Measurements from ENCODE around the gene WNT10A.

The WNT10A gene

GRCh38 chr2:218849721-218850120 is 30.9 kb upstream of the WNT10A start (continued):
- TF ChIP-seq TSHZ1 (tag by site-specific recombination; IDR thresholded peaks at IDR 0.05; ENCODE audit: borderline replicate concordance) (no peak), ZNF37A (tag by site-specific recombination; IDR thresholded peaks at IDR 0.05) (no peak), ZNF501 (tag by site-specific recombination; IDR thresholded peaks at IDR 0.05) (no peak)

- POLR2A ChIA-PET, result no interaction called here
Observed at GRCh38 chr2:218850796-218851195, 29.9 kb upstream of the WNT10A start.

GRCh38 chr2:218851286-218851685 is 29.4 kb upstream of the WNT10A start:
- CTCF ChIA-PET, result interaction anchor here (0.6 to 10.1 kb wide), 13 partner anchors 12 to 991 kb away, joined by 3 to 115 read pairs (median 5); no protein-coding TSS in a partner anchor
- H3K27ac ChIP-seq (ENCODE audit: extremely low read depth, low read depth, low read length), result no peak overlapping the region
- H3K4me1 ChIP-seq (ENCODE audit: control insufficient read depth, insufficient read depth, low read length), result peaks cover 6% of the 10 kb centered on the region; the same call in 1 of the 2 replicates
- no peaks in the 10 kb centered on the region for H3K9me3 ChIP-seq (ENCODE audit: control insufficient read depth, insufficient read depth, low read depth, low read length)
- no peaks in the 10 kb centered on the region for H3K36me3 ChIP-seq (ENCODE audit: control insufficient read depth in 2 of 2, insufficient read depth in 1 of 2, low read length in 2 of 2)
- no peak overlapping the region for H3K4me3 ChIP-seq (ENCODE audit: low read depth, low read length)
- POLR2A ChIA-PET, result interaction anchor here (0.6 kb wide), 1 partner anchor 192 kb away, joined by 3 read pairs; the partner anchor contains the start of genes BCS1L and ZNF142
- no peak for TF ChIP-seq ZNF629 (tag by site-specific recombination; IDR thresholded peaks at IDR 0.05)

More at GRCh38 chr2:218850796-218851195, 29.9 kb upstream of the WNT10A start:
- no peak for TF ChIP-seq ZNF530 (tag by site-specific recombination; IDR thresholded peaks at IDR 0.05; ENCODE audit: low read depth)
- no peak for TF ChIP-seq ZNF677 (tag by site-specific recombination; IDR thresholded peaks at IDR 0.05)
- peak; percentile 92 for TF ChIP-seq EGR2 (tag by site-specific recombination; IDR thresholded peaks at IDR 0.05; ENCODE audit: low read depth)
- peak; percentile 84 for TF ChIP-seq ZFHX2 (tag by site-specific recombination; conservative IDR thresholded peaks at IDR 0.05)
- Histone ChIP-seq H3K27ac (ENCODE audit: extremely low read depth, low read depth, low read length) (no peak overlapping the region), H3K4me3 (ENCODE audit: low read depth, low read length) (no peak overlapping the region), H3K9me3 (ENCODE audit: control insufficient read depth, insufficient read depth, low read depth, low read length) (no peaks in the 10 kb centered on the region), H3K4me1 (ENCODE audit: control insufficient read depth, insufficient read depth, low read length) (peaks cover 6% of the 10 kb centered on the region; the same call in 1 of the 2 replicates), H3K36me3 (ENCODE audit: control insufficient read depth in 2 of 2, insufficient read depth in 1 of 2, low read length in 2 of 2) (no peaks in the 10 kb centered on the region)
- CTCF ChIA-PET, result interaction anchor here (0.6 to 10.1 kb wide), 12 partner anchors 25 to 992 kb away, joined by 3 to 115 read pairs (median 3); no protein-coding TSS in a partner anchor

- Histone ChIP-seq H3K4me3 (ENCODE audit: low read depth, low read length) (no peak overlapping the region), H3K36me3 (ENCODE audit: control insufficient read depth in 2 of 2, insufficient read depth in 1 of 2, low read length in 2 of 2) (no peaks in the 10 kb centered on the region), H3K4me1 (ENCODE audit: control insufficient read depth, insufficient read depth, low read length) (peaks cover 18% of the 10 kb centered on the region), H3K9me3 (ENCODE audit: control insufficient read depth, insufficient read depth, low read depth, low read length) (no peaks in the 10 kb centered on the region), H3K27ac (ENCODE audit: extremely low read depth, low read depth, low read length) (no peak overlapping the region)
- ChIA-PET CTCF (interaction anchor here (0.6 to 10.1 kb wide), 33 partner anchors 11 to 586 kb away, joined by 3 to 115 read pairs (median 3); no protein-coding TSS in a partner anchor), POLR2A (interaction anchor here (1.0 kb wide), 1 partner anchor 194 kb away, joined by 3 read pairs; the partner anchor contains the start of genes BCS1L and ZNF142)
- TF ChIP-seq GLIS1 (tag by site-specific recombination; IDR thresholded peaks at IDR 0.05) (no peak), ZNF426 (tag by site-specific recombination; IDR thresholded peaks at IDR 0.05) (no peak), CTCF (tag by site-specific recombination; IDR thresholded peaks at IDR 0.05) (peak; percentile 92), PRDM1 (tag by site-specific recombination; IDR thresholded peaks at IDR 0.05) (0 out of 2 replicates have a peak, but pooled peaks have one; percentile 30), ZNF138 (tag by site-specific recombination; IDR thresholded peaks at IDR 0.05; ENCODE audit: borderline replicate concordance) (no peak), ZNF140 (tag by site-specific recombination; IDR thresholded peaks at IDR 0.05) (no peak), ZNF660 (tag by site-specific recombination; IDR thresholded peaks at IDR 0.05) (peak; percentile 39; the same call in 1 of the 2 replicates), ZSCAN4 (tag by site-specific recombination; IDR thresholded peaks at IDR 0.05) (peak; percentile 84), SP7 (tag by site-specific recombination; IDR thresholded peaks at IDR 0.05) (0 out of 2 replicates have a peak, but pooled peaks have one; percentile 12), ZNF623 (tag by site-specific recombination; IDR thresholded peaks at IDR 0.05) (no peak), KLF17 (tag by site-specific recombination; IDR thresholded peaks at IDR 0.05) (0 out of 2 replicates have a peak, but pooled peaks have one; percentile 36), ZNF654 (tag by site-specific recombination; IDR thresholded peaks at IDR 0.05; ENCODE audit: low read depth) (peak; percentile 98), ZNF10 (tag by site-specific recombination; IDR thresholded peaks at IDR 0.05) (peak; percentile 84; the same call in 1 of the 2 replicates)
Observed at GRCh38 chr2:218852911-218853667, 27.6 kb upstream of the WNT10A start.
